Ascending aorta (tissue), 2 donors: Measurements from ENCODE around the gene TNFAIP8L3. TPM values are rescaled to one million over a fixed set of nuclear protein-coding genes. Genes with fewer than 3 reads are reported as not detected.

Experiments
- DNase-seq, 2 donors: peaks; one replicate each; pipeline ENCODE4 v3.0.0-alpha.2; 2019; ENCODE audit warnings: low spot score in 2 of 2
- H3K27ac ChIP-seq, 2 donors: fragments of 200-600 bp; sonication (generic); one replicate each; pipeline ENCODE4 v1.5.1; 2016 to 2017; ENCODE audit warnings: mild to moderate bottlenecking in 1 of 2
- H3K27me3 ChIP-seq: fragments of 200-600 bp; sonication (generic); one replicate; pipeline ENCODE4 v1.5.1; 2017
- H3K36me3 ChIP-seq, 2 donors: fragments of 200-600 bp; sonication (generic); one replicate each; pipeline ENCODE4 v1.5.1; 2016
- H3K4me1 ChIP-seq, 2 donors: fragments of 200-600 bp; sonication (generic); one replicate each; pipeline ENCODE4 v1.5.1; 2016 to 2017; ENCODE audit warnings: mild to moderate bottlenecking in 1 of 2
- H3K4me3 ChIP-seq, 2 donors: fragments of 200-600 bp; sonication (generic); one replicate each; pipeline ENCODE4 v1.5.1; 2016 to 2017; ENCODE audit warnings: mild to moderate bottlenecking in 1 of 2
- H3K9me3 ChIP-seq, 2 donors: fragments of 200-600 bp; sonication (generic); one replicate each; pipeline ENCODE4 v1.5.1; 2016
- intact Hi-C: fragments of 100-400 bp; cut with DNase I; formaldehyde crosslinking; loops from one replicate; pipeline ENCODE4 v1.15.1; 2023
- total RNA-seq: library from RNA; depleted of rRNA; stranded (reverse); fragments of >200 nt; gene quantifications from one replicate; pipeline ENCODE4 v1.1.0, GENCODE V29; 2016
- TF ChIP-seq, protein P1 (sequence below), 3 experiments: fragments of 200-600 bp in 2 of 3; fragments of 450-650 bp in 1 of 3; sonication (generic) in 2 of 3; IDR thresholded peaks; one replicate each; pipeline ENCODE4 v1.5.1; 2016 to 2019; ENCODE audit warnings: antibody characterized with exemption in 3 of 3, mild to moderate bottlenecking in 1 of 3, moderate library complexity in 1 of 3

TNFAIP8L3 gene
- total RNA-seq, 1 donor from 2014 or later, result 2.6 TPM

DNA sequence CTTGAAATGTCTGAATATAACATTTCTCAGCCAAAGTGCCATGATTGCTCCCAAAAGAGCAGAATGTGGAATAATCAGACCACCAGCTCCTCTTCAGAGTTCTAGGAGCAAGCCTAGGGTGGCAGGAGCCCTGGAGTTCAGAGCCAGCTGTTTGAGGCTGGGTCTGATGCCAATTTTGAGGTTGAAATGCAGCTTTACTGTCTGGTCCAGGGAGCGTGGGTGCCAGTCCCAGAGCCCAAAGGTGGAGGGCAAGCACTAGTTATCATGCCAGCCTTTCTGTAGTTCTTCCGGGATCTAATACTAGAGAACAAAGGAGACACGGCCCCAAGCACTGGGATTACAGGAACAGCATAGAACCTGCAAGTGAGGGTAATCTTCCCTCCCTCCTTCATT, 69.3 kb downstream of the TNFAIP8L3 start:
- H3K27ac ChIP-seq, result no peak overlapping the region
- H3K27me3 ChIP-seq, result no peaks in the 10 kb centered on the region
- TF ChIP-seq, protein P1, sequence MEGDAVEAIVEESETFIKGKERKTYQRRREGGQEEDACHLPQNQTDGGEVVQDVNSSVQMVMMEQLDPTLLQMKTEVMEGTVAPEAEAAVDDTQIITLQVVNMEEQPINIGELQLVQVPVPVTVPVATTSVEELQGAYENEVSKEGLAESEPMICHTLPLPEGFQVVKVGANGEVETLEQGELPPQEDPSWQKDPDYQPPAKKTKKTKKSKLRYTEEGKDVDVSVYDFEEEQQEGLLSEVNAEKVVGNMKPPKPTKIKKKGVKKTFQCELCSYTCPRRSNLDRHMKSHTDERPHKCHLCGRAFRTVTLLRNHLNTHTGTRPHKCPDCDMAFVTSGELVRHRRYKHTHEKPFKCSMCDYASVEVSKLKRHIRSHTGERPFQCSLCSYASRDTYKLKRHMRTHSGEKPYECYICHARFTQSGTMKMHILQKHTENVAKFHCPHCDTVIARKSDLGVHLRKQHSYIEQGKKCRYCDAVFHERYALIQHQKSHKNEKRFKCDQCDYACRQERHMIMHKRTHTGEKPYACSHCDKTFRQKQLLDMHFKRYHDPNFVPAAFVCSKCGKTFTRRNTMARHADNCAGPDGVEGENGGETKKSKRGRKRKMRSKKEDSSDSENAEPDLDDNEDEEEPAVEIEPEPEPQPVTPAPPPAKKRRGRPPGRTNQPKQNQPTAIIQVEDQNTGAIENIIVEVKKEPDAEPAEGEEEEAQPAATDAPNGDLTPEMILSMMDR (IDR thresholded peaks at IDR 0.05), result no peak
- H3K9me3 ChIP-seq, result no peaks in the 10 kb centered on the region
- intact Hi-C loops, result no loop called here
- no peaks in the 10 kb centered on the region for H3K36me3 ChIP-seq
- no peak for DNase-seq
- H3K4me1 ChIP-seq, result peaks cover 0 to 4% of the 10 kb centered on the region in 2 donors
- no peak overlapping the region for H3K4me3 ChIP-seq

DNA sequence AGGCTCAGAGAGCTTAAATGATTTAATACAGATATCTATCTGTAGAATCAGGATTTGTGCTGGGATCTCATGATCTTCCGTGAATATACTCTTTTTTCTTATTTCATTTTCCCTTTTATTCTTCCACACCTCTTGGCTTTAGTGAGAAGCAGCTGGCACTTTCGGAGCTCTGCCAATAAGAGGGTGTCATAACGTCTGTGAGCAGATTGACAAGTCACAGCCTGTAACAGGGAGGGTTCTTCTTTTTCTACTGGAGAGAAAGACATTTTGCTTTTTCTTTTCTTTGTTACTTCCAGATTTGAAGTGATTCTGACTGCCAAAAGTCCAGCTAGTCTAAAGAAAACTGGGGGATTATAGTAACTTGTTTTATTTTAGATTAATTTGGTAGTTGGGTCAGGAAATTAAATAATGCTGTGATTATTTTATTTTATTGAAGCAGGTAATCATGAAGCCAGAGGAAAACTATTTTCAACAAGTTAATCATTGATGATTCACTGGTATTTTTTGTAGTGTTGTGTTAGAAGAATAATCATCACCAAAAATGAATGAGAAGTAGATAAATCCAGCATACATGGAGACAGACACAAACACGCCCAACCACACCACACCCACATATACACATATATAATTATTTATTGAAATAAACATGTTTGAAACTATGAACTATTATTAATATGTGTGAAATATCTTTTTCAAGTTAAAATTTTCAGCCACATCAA, 69.8 kb downstream of the TNFAIP8L3 start:
- Histone ChIP-seq H3K27ac (no peak overlapping the region), H3K36me3 (no peaks in the 10 kb centered on the region), H3K4me1 (no peaks in the 10 kb centered on the region), H3K27me3 (no peaks in the 10 kb centered on the region), H3K4me3 (no peak overlapping the region), H3K9me3 (no peaks in the 10 kb centered on the region)
- no peak for DNase-seq
- TF ChIP-seq, protein P1 (IDR thresholded peaks at IDR 0.05), result no peak
- intact Hi-C loops, result no loop called here

DNA sequence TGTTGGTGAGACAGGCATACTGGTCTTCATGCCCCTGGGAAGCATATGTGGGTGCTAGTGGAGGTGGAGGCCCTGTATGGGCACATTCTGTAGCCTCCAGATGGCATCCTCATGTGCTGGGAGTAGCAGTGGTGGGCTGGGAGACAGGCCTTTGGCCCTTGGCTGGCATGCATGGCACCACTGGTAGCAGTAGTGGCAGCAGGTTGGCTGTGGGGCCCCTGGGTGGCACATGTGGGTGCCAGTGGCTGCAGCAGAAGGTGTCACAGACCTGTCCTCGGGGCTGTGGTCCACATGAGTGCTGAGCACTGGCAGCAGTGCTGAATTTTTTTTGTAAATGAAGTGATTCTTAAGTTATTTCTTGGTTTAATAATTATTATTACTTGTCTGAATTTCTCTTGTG, 71.2 kb downstream of the TNFAIP8L3 start:
- no peak overlapping the region for H3K4me3 ChIP-seq
- intact Hi-C loops, result no loop called here
- DNase-seq, result no peak
- H3K36me3 ChIP-seq, result no peaks in the 10 kb centered on the region
- no peaks in the 10 kb centered on the region for H3K9me3 ChIP-seq
- H3K4me1 ChIP-seq, result no peaks in the 10 kb centered on the region
- H3K27ac ChIP-seq, result no peak overlapping the region
- TF ChIP-seq, protein P1 (IDR thresholded peaks at IDR 0.05), result no peak
- H3K27me3 ChIP-seq, result no peaks in the 10 kb centered on the region

DNA sequence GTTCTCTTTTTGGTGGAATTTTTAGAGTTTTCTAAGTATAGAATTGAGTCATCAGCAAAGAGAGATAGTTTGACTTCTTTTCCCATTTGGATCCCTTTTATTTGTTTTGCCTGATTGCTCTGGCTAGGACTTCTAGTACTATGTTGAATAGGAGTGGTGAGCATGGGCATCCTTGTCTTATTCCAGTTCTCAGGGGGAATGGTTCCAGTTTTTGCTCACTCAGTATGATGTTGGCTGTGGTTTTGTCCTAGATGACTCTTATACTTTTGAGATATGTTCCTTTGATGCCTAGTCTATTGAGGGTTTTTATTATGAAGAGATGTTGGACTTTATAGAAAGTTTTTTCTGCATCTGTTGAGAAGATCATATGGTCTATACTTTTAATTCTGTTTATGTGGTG, 72.5 kb downstream of the TNFAIP8L3 start:
- no peaks in the 10 kb centered on the region for H3K36me3 ChIP-seq
- TF ChIP-seq, protein P1 (IDR thresholded peaks at IDR 0.05), result no peak
- H3K4me1 ChIP-seq, result no peaks in the 10 kb centered on the region
- intact Hi-C loops, result no loop called here
- no peak overlapping the region for H3K4me3 ChIP-seq
- H3K27ac ChIP-seq, result no peak overlapping the region
- DNase-seq, result no peak
- H3K27me3 ChIP-seq, result no peaks in the 10 kb centered on the region
- no peaks in the 10 kb centered on the region for H3K9me3 ChIP-seq

DNA sequence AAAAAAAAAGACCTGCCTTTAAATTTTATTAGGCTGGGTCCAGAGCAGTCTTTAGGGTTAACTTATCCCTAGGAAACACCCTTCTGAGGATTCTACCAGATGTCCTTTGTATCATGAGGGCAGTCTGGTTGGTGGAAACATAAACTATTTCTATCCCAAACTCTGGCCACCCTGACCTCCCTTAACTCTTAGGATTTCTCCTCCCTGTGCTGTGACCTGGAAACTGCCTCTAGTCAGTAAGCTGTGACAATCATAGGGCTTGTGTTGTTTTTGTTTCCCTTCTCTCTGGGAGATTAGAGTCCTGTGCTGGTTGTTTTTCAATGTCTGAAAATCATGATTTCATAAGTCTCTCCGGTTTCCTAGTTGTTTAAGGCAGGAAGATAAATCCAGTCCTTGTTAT, 78.1 kb downstream of the TNFAIP8L3 start:
- Histone ChIP-seq H3K4me1 (no peaks in the 10 kb centered on the region), H3K36me3 (no peaks in the 10 kb centered on the region), H3K9me3 (no peaks in the 10 kb centered on the region), H3K27me3 (no peaks in the 10 kb centered on the region), H3K4me3 (no peak overlapping the region), H3K27ac (no peak overlapping the region)
- DNase-seq, result no peak
- TF ChIP-seq, protein P1 (IDR thresholded peaks at IDR 0.05), result no peak
- intact Hi-C loops, result no loop called here

DNA sequence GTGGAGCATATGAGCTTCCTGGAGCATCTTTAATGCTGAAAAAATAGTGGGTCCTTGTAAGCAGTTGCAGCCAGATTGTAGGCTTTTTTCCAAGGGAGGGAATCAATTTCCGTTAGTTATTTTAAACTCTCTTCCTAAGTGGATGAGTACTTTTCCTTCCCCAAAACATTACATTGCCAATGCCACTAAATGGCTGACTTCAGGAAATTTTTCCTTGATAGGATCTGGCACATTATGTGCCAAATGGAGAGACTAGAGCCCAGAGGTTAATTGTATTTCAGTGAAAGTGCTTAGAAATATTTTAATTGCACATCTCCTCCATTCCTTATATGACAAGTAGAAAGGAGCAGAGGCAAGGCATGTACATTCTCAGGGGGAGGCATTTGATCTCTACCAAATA, 83.5 kb downstream of the TNFAIP8L3 start:
- intact Hi-C loops, result no loop called here
- H3K4me1 ChIP-seq, result no peaks in the 10 kb centered on the region

More for the DNA sequence above, 83.5 kb downstream of the TNFAIP8L3 start:
- Histone ChIP-seq H3K4me3 (no peak overlapping the region), H3K27me3 (no peaks in the 10 kb centered on the region), H3K36me3 (peaks cover 0 to 13% of the 10 kb centered on the region in 2 donors), H3K9me3 (no peaks in the 10 kb centered on the region), H3K27ac (no peak overlapping the region)
- TF ChIP-seq, protein P1 (IDR thresholded peaks at IDR 0.05), result no peak
- no peak for DNase-seq
